Medulla oblongata (tissue), 1 donor: ENCODE measurements around the gene UBA5.

ENCODE experiments used
- DNase-seq: peaks from one replicate; pipeline ENCODE4 v3.0.0-alpha.2; 2015; ENCODE audit errors: extremely low spot score

UBA5 gene

DNA sequence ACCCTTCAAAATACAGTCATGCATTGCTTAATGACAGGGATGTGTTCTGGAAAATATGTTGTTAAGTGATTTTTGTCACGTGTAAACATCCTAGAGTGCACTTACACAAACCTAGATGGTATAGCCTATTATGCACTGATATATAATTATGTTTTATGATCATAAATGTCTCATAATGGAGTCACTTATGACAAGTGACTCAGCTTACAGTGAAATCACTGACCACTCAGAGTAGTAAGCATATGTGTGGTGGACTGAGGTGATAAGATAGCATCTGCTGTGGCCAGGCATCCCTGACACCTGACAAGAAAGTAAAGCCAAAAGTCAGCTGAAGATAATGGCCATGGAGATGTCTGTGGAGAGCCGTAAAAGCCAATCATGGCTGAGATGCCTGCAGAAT, 5.9 kb upstream of the UBA5 start:
- DNase-seq = no peak

DNA sequence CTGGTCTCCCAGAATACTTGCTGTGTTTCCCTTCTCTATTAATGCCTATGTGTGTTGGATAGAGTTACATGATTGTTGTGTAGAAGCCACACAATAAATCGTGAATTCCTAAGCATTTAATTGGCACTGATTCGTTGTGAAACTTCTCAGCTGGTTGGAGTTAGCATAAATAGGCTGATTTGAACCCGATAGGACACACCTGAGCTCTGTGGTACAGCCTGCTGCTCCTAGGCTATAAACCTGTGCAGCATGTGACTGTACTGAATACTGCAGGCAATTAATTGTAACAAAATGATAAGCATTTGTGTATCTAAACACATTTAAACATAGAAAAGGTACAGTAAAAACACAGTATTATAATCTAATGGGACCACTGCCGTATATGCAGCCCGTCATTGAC, 5.4 kb upstream of the UBA5 start:
- no peak for DNase-seq

DNA sequence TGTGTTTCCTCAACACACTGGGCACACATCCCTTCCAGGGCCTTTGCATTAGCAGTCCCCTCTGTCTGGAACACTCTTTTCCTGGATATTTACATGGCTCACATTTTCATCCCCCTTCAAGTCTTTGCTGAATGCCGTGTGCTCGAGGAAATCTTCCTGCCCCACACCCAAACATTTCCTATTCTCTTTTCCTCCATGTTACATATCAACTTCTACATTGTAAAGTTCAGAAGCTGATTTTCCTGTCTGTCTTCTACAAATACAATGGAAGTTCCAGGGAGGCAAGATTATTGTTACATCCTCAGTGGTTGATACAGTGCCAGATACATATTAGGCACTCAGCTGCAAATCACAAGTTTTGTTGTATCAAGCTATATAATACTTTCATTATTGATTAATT, 4.7 kb upstream of the UBA5 start:
- no peak for DNase-seq

DNA sequence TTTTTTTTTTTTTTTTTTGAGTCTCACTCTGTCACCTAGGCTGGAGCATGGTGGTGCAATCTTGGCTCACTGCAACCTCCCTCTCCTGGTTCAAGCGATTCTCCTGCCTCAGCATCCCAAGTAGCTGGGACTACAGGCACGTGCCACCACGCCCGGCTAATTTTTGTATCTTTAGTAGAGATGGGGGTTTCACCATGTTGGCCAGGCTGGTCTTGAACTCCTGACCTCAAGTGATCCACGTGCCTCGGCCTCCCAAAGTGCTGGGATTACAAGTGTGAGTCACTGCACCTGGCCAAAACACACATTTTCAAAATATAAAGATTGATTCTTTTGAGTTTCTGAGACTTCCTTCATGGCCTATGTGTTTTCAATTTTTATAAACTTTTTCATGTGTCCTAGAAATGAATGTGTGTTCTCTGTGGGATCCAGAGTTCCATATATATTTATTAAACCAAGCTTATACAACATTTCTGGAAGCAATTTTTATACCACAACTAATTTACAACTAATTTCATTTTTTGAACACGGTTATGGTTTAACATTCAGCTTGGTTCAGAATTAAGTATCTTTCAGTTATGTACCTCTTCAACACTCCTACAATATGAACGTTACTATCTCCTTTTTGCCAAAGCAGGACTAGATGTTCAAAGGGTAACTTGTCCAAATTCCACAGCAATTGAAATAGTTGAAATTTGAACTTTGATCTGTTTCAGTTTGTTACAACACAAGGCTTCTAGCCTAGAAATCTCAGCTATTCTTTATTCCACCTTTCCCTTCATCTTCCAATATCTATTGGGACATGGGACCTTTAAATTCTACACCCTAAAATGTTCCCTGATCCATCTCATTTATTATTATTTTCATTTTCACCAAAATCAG, 2.0 kb upstream of the UBA5 start:
- DNase-seq = no peak

DNA sequence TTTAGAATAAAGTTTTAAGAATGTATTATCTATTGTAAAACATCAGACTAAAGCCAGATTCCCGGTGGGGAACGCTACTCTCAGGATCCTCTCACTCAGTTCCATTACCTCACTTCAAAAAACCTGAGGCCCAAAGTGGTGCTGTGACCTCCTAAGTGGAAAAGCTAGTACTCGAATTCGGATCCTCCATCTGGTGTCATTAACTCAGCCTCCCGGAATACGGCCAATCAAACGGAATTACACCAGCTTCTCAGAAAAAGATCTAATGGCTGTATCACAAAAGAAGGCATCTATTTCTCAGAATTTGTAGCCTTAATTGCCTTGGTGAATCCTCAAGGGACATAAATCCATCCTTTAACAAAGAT, 1.1 kb upstream of the UBA5 start:
- peak; percentile 26 for DNase-seq

DNA sequence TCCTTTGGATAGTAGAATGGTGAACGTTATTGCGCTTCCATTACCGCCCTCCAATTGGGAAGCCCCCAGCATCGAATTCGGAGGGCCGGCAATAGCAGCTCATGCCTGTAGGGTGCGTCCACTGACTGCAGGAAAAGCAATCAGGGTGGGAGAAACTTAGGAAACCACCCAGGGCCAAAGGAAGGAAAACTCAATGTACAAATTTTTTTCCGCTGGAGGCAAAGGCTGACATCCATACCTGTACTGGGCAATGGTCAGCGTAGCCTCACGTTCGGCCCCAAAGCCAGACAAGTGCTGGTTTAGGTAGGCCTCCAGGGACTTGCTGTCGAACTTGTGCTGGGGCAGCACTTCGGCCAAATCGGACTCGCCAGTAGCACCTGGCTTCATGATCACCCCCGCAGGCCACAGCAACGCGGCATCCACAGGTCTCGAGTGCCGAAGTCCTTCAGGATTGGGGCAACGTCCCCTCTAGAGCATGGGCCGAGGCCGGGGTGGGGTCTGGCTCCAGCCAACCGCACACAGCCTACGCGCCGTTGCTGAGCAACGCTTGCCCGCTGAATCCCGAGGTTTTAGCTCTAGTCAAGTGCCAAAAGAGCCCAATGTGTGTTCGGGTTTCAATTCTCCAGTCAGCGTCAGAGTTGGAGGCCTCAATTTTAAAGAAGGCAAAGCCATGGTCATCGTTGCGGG, 621 bp upstream of the UBA5 start, which contains the start of gene ACAD11:
Gene ACAD11, minus strand, starts transcription at position 445 of the 687 bp plus-strand sequence. Its CDS starts 58 bp downstream, at position 387.
- peak; percentile 87 for DNase-seq

DNA sequence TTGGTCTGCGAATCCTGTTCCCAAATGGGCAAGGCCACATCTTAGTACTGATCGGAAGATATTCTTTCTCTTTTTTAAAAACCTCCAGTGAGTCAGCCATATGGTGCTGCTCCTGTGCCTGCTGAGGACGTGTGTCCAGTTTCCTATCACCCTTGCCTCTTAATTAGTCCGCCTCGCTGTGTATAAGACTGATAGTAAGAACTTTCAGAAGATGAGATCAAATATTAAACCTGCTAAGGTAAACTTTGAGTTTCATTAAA, 612 bp downstream of the UBA5 start:
- DNase-seq = peak; percentile 46

DNA sequence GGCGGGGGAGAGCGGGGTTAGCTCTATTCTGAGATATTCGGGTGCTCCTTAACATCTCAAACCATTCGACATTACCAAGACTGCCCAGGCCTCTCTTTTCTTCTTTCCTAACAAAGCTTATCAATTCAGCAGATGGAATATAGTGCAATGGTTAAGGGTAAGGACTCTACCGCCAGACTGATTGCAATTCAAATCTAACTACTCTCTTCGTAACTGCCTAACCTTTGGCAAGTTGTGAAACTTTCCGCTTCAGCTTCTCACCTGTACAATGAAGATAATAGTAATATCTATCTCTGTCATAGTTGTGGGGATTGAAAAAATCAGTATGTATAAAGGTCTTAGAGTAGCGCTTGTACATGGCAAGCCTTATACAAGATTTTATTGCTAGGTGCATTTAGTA, 972 bp downstream of the UBA5 start:
- DNase-seq = peak; percentile 6

DNA sequence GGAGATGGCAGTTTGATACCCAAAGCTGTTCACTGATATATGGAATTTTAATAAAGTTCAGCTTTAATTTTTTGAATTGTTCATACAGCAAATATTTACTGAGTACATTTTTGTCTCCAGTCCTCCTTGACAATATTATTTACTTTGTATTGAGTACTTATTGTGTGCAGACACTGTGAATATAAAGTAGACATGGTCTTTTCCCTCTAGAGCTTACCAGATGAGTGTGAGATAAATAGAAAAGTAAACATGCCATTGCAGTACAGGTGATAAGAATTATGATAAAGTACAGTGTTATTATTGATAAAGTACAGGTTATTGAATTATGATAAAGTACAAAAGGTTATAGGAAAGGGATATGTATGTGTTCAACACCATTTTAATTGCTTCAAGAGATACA, 2.1 kb downstream of the UBA5 start:
- no peak for DNase-seq

DNA sequence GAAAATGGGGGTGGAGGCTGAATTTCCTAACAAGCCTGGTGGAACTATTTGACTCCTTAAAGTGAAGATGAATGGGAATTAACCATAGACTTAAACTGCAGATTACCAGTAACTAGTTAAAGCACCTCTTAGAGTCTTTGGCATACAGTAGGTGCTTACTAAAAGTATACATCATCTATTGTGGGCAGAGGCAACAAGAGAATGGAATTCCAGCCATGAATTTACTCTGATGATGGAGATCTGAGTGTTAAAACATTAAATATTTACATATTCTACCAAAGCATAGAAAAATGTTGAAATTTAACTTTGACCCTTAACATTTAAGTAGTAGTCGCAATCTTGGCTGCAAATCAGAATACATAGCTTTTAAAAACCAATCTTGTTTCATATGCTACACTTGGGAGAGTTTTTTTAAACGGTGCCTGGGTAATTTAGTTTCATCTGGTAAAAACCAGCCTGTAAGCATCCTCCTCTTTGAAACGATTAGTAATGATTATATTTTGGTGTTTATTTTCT, 5.2 kb downstream of the UBA5 start:
- DNase-seq = no peak

DNA sequence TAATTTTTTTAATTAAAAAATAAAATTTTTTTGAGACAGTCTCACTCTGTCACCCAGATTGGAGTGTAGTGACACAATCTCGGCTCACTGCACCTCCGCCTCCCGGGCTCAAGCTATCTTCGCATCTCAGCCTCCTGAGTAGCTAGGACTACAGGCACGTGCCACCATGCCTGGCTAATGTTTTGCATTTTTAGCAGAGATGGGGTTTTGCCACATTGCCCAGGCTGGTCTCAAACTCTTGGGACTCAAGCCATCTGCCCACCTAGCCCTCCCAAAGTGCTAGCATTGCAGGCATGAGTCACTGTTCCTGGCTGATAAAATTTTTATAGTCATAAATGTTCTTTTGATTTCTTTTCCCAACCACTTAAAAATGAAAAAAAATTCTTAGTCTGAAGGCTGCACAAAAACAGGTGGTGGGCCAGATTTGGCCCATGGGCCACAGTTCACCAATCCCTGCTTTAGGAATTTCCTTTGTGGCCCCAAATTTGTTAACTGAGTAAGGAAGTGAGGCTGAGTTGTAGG, 9.2 kb downstream of the UBA5 start:
- no peak for DNase-seq

DNA sequence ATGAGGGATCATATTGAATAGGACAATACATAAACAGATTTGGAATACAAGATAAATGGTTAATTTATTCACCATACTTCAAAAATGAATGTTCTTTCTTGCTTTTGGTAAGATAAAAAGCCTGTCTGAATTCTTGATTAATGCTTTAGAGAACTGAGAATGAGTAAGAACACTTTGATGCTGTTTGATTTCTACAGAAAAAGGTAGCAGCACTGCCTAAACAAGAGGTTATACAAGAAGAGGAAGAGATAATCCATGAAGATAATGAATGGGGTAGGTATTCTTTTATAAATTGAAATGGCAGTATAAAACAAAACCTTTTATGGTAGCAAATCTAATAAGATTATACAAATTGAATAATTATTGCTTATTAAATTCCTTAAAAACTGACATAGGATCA, 15.3 kb downstream of the UBA5 start:
- no peak for DNase-seq

DNA sequence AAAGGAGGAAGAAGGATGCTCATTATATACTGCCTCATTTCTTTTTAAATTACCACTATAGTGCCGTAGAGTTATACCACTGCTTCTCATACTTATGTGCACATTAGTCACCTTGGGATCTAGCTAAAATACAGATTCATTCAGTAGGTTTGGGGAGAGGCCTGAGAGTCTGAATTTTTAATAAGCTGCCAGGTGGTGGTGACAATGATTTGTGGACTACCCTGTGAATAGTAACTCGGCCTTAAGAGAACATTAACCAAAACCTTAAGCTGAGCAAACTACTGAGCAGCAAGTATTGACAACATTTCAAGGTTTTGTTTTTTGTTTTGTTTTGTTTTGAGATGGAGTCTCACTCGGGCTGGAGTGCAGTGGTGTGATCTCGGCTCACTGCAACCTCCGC, 19.8 kb downstream of the UBA5 start:
- DNase-seq = no peak

DNA sequence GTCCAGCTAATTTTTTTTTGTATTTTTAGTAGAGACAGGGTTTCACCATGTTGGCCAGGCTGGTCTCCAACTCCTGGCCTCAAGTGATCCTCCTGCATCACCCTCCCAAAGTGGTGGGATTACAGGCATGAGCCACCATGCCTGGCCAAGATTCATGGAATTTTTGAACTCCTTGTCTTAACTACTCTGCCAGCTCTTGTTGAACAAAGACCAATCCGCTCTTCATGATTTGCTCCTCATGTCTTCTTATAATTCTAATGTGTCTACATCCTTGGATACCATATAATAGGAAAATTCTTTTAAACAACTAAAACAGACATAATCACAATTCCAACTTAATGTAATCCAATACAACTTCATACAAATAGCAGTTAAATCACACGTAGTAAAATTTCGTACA, 21.3 kb downstream of the UBA5 start:
- DNase-seq = no peak

DNA sequence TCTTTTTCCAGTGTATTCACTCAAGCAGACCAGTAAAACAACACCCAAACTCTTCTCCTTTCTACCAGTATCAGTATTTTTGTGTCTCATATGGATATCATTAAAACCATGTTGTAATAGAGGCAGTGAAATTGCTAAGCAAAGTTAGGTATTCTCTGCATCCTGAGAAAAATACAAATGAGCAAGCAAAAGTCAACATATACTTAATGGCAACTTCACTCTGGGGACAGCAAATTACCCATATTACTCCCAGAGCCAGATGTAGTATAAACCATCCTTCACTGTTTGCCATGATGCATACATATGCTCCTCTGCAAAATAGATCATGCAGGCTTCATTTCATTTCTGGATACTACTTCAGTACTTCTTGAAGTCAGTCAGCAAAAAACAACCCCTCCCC, 22.1 kb downstream of the UBA5 start:
- DNase-seq = no peak

DNA sequence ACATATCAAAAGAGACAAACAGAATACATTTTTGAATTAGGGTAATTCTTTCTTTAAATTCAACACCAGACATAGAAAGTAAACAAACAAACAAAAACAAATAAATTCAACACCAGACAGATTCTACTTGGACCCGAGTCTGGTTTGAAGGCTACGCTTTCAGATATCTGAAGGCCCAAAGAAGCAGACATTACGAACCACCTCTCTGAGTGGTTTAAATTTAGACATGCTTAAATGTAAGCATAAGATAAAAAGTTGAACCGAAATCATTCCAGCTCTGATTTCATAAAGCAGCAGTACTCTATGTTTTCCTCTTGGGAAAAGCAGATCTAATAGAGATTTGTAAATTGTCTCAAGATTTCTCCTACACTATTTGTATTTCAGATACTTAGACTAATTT, 29.9 kb downstream of the UBA5 start:
- no peak for DNase-seq

DNA sequence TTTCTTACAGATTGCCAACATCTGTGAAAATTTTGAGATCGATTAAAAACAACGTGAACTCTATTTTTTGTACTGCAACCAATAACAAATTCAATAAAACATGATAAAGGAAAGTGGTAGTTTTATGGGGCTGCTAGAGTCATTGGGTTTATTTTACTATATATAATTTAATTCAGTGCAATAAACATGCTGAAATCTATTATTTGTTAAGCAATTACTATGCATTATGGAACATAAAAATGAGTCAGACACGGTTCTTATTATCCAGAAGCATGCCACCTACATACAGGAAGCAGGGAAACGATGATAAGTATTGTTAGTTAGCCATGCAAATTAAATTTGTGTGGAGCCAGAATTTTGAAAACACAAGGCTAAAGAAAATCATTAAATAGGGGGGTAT, 34.9 kb downstream of the UBA5 start:
- DNase-seq = no peak

DNA sequence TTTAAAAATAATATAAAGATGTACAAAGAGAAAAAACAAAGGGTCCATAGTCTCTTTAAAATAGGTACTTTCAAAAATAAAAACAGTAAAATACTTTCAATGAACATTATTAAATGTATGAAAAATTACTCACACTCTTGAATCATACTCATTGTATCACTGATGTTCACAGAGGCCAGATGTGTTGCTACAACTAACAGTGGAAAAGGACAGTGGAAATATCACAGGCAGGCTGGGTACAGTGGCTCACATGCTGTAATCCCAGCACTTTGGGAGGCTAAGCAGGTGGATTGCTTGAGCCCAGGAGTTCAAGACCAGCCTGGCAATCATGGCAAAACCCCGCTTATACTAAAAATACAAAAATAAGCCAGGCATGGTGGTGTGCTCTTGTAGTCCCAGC, 35.3 kb downstream of the UBA5 start:
- DNase-seq = no peak

DNA sequence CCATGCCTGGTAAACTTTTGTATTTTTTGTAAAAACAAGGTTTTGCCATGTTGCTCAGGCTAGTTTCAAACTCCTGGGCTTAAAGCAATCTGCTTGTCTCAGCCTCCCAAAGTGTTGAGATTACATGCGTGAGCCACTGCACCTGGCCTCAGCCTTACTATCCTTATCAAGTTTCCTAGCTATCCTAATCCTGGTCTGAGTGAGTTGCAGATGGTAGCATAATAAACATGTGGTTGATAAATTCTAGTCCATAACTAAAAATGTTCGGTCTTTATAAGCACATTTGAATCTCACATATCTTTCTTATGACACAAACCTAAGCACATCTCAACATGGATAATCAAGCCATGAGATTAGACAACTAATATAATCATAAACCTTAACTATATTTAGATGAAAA, 43.6 kb downstream of the UBA5 start:
- no peak for DNase-seq

DNA sequence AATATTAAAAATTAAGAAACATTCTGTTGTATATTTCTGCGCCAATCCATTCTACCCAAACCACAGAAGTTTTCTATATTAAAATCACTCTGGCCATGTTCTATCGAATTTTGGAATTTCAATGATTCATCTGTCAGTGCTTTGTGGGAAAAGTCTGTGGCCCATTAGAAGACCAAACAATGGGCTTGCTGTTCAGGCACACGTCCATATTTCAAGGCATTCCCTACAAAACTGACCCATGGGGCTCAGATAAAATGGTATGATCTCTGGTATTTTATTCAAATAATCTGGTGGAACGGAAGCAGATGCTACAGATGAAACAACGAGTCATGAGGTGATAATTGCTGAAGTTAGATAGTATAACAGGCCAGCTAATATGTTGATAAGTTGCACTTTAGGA, 49.6 kb downstream of the UBA5 start:
- no peak for DNase-seq

DNA sequence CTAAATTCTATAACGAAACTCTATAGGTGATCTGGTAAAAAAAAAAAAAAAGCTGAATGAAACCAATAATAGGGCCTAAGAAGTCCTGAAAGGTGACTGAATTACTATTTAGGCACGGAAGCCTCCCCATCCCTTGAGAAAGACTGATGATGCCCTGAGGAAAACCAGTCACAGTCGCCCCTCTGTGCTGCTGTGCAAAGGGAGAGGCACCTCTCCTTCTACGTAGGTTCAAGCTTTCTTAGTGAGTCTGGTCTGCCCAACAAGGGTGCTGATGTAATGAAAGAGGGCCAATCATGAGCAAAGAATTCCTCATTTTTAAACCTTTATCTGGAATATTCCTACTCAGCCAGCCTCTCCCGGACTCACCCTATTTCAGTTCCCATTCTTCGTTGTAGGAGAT, 50.2 kb downstream of the UBA5 start:
- no peak for DNase-seq

DNA sequence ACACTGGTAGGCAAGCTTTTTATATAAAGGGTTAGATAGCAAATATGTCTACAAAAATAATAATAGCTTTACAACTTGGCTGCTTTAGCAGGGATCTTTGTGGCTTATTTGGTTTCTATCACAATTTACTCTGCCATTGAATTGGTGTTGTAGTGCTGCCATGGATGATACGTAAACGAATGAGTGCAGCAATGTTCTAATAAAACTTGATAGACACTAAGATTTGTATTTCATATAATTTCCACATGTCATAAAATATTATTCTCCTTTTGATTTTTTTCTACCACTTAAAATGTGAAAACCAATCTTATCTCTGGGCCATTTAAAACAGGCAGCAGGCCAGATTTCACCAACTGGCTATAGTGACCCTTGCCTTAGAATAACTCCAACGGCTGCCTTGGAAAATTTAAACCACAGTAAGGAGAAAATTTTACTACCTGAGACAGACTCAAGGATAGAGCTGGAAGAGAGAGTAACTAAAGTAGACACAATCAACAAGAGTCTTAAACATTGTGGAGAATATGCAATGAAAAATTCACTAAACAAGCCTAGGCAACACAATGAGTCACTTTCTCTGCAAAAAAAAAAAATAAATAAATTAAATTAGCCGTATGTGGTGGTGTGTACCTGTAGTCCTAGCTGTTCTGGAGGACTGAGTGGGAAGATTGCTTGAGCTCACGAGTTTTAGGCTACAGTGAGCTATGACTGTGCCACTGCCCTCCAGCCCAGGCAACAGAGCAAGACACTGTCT, 54.0 kb downstream of the UBA5 start:
- no peak for DNase-seq

DNA sequence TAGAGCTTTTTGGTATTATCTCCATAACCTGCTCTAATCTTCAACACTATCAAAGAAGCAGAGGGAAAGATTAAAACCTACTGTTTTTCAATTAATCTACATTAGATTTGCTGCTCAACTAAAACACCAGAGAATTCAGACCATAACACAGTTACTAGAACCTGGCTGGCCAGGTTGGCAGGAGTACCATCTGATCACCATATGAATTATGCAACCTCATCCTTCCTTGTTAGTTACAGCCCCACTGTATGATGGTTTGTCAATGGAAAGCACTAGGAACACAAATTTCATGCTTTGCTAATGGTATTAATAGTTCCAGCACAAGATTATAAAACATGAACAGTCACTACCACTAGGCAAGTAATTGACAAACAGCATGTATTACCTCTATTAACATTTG, 56.2 kb downstream of the UBA5 start:
- no peak for DNase-seq
